CD4-positive, CD25-positive, alpha-beta regulatory T cell (primary cell): Measurements from ENCODE around the gene PPARGC1A. TPM values are rescaled to one million over a fixed set of nuclear protein-coding genes. Genes with fewer than 3 reads are reported as not detected.

Experiments used
- ATAC-seq, 2 donors: fragments of 150-1000 bp; cut with Tn5 transposase; one replicate each; pipeline ENCODE4 v1.10.0; 2021; ENCODE audit warnings: low read depth in 2 of 2, moderate number of reproducible peaks in 2 of 2, moderate library complexity in 1 of 2
- DNase-seq, 3 donors: peaks; one replicate each; pipeline versions ENCODE4 v3.0.0 to v3.0.0-alpha.2; 2012 to 2022; ENCODE audit warnings: mixed read lengths in 1 of 3
- H3K27ac ChIP-seq: one replicate; pipeline ENCODE4 v1.7.0; 2013; ENCODE audit warnings: mild to moderate bottlenecking, low read length; ENCODE audit not compliant: insufficient read depth, poor library complexity, severe bottlenecking
- H3K27me3 ChIP-seq: one replicate; pipeline ENCODE4 v1.7.0; 2013; ENCODE audit warnings: low read length; ENCODE audit not compliant: control insufficient read depth, insufficient read depth
- H3K36me3 ChIP-seq: one replicate; pipeline ENCODE4 v1.7.0; 2013; ENCODE audit warnings: mild to moderate bottlenecking, low read length, moderate library complexity; ENCODE audit not compliant: control insufficient read depth, insufficient read depth
- H3K4me1 ChIP-seq: 2 replicates; pipeline ENCODE4 v1.7.0; 2013; ENCODE audit warnings: mild to moderate bottlenecking, low read length; ENCODE audit not compliant: insufficient read depth, control insufficient read depth, poor library complexity, severe bottlenecking
- H3K4me3 ChIP-seq: one replicate; pipeline ENCODE4 v1.7.0; 2013; ENCODE audit warnings: low read depth, mild to moderate bottlenecking, low read length, moderate library complexity
- H3K9me3 ChIP-seq, 2 experiments: 1 replicate in 1 of 2; 2 replicates in 1 of 2; pipeline ENCODE4 v1.7.0; 2013; ENCODE audit warnings: low read length in 2 of 2, mild to moderate bottlenecking in 1 of 2, moderate library complexity in 1 of 2; ENCODE audit not compliant: control insufficient read depth in 2 of 2
- H3K27ac Mint-ChIP-seq, 3 donors: one replicate each; pipeline ENCODE4 v1.8.0; 2020 to 2022; ENCODE audit warnings: mild to moderate bottlenecking in 3 of 3, mixed read lengths in 3 of 3, moderate library complexity in 2 of 3
- H3K27me3 Mint-ChIP-seq: one replicate; pipeline ENCODE4 v1.8.0; 2022; ENCODE audit warnings: mild to moderate bottlenecking, mixed read lengths
- H3K36me3 Mint-ChIP-seq: one replicate; pipeline ENCODE4 v1.8.0; 2020; ENCODE audit warnings: mixed read lengths
- H3K4me1 Mint-ChIP-seq, 4 donors: one replicate each; pipeline ENCODE4 v1.8.0; 2020 to 2022; ENCODE audit warnings: mixed read lengths in 4 of 4, mild to moderate bottlenecking in 1 of 4
- H3K4me3 Mint-ChIP-seq, 4 donors: one replicate each; pipeline ENCODE4 v1.8.0; 2020 to 2022; ENCODE audit warnings: mild to moderate bottlenecking in 4 of 4, mixed read lengths in 4 of 4, moderate library complexity in 3 of 4
- H3K9me3 Mint-ChIP-seq, 7 donors: one replicate each; pipeline ENCODE4 v1.8.0; 2020 to 2022; ENCODE audit warnings: mixed read lengths in 7 of 7, mild to moderate bottlenecking in 3 of 7, moderate library complexity in 2 of 7
- polyA plus RNA-seq, 4 donors: library from polyadenylated mRNA; unstranded; fragments of 300-500 nt; fragmentation: Illumina TruSeq; gene quantifications; one replicate each; pipeline ENCODE4 v1.2.3, GENCODE V29; 2021
- total RNA-seq: library from RNA; stranded (reverse); gene quantifications from one replicate; pipeline ENCODE4 v1.2.3, GENCODE V29; 2022

Gene PPARGC1A
- total and polyA plus RNA-seq, 5 donors from 2014 or later, result not detected

GRCh38 chr4:23860919-23861318, 28.9 kb downstream of the PPARGC1A start:
- H3K27me3 ChIP-seq, result no peaks in the 10 kb centered on the region
- no peaks in the 10 kb centered on the region for H3K36me3 ChIP-seq
- no peak for DNase-seq
- no peak overlapping the region for H3K4me3 ChIP-seq
- Mint-ChIP-seq H3K9me3 (peaks cover 0 to 4% (median 0%) of the 10 kb centered on the region in 7 donors), H3K4me3 (no peak overlapping the region), H3K27ac (no peak overlapping the region), H3K4me1 (no peaks in the 10 kb centered on the region), H3K27me3 (no peaks in the 10 kb centered on the region), H3K36me3 (no peaks in the 10 kb centered on the region)
- no peaks in the 10 kb centered on the region for H3K9me3 ChIP-seq
- ATAC-seq, result no peak
- H3K4me1 ChIP-seq, result no peaks in the 10 kb centered on the region
- H3K27ac ChIP-seq, result no peak overlapping the region

DNA sequence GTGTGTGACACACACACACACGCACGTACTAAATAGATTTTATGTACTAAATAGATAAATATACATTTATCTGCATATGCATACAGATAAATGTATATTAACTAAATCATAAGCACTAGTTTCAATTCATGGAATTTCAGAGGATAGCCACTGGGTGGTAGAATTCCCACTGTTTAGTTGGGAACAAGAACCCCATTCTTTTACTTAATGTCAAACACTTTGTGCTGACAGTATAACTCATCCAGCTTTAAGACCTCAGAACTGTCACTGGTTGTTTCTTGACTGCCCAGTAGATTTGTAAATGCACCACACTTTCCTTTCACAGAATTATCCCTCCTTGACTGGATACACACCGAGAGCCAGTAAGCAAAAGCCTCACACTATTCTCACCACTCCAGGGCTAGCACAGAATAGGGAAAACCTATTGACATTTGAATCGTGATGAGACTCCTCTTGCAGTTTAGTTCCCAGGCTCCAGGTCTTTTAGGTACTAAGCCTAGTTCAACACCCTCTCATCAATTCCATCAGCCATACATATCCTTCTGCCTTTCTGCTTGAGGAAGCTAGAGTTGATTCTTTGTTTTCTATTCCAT, 32.4 kb downstream of the PPARGC1A start:
- DNase-seq (no peak), ATAC-seq (no peak)
- Mint-ChIP-seq H3K4me1 (no peaks in the 10 kb centered on the region), H3K9me3 (peaks cover 0 to 4% (median 2%) of the 10 kb centered on the region in 7 donors), H3K4me3 (no peak overlapping the region), H3K36me3 (no peaks in the 10 kb centered on the region), H3K27me3 (no peaks in the 10 kb centered on the region), H3K27ac (no peak overlapping the region)
- Histone ChIP-seq H3K27ac (no peak overlapping the region), H3K36me3 (no peaks in the 10 kb centered on the region), H3K27me3 (no peaks in the 10 kb centered on the region), H3K4me1 (no peaks in the 10 kb centered on the region), H3K9me3 (no peaks in the 10 kb centered on the region), H3K4me3 (no peak overlapping the region)

- Mint-ChIP-seq H3K4me3 (no peak overlapping the region), H3K27me3 (no peaks in the 10 kb centered on the region), H3K27ac (no peak overlapping the region), H3K9me3 (peaks cover 0 to 6% (median 2%) of the 10 kb centered on the region in 7 donors), H3K36me3 (no peaks in the 10 kb centered on the region), H3K4me1 (no peaks in the 10 kb centered on the region)
- DNase-seq, result no peak
- H3K27me3 ChIP-seq, result no peaks in the 10 kb centered on the region
- no peak overlapping the region for H3K4me3 ChIP-seq
- no peak for ATAC-seq
- H3K36me3 ChIP-seq, result no peaks in the 10 kb centered on the region
- H3K27ac ChIP-seq, result no peak overlapping the region
- H3K9me3 ChIP-seq, result no peaks in the 10 kb centered on the region
- H3K4me1 ChIP-seq, result no peaks in the 10 kb centered on the region
These were observed 33.2 kb downstream of the PPARGC1A start for GRCh38 chr4:23856630-23857029.

DNA sequence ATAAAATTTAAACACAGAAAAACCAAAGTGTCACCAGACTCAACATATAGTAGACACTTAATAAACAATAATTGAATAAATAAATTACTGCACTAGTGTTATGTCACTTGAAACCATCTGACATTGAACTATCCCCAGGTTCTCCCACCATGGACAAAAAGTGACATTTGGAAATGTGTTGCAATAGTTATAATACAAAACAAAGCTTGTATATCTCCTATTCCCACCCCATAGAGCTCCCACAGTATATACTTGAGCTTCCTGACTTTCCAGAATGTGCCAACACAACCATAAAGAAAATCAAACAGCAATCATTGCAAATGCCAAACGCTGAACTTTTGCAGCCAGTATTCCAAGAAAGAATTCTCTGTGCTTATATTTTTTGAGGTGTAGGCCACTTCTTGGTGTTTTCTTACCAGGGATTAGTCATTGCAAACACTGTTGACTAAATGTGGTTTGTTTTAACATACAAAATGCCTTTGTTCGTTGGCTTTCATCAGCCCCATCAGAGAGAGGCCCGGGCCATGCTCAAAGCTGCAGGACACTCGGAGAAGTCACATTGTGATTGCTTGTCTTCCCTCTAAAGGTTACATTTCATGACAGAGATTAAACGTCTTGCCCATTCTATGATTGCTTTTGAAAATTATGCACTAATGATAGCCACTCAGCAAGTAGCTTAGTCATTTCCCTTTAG, 33.8 kb downstream of the PPARGC1A start:
- Histone ChIP-seq H3K4me1 (no peaks in the 10 kb centered on the region), H3K27ac (no peak overlapping the region), H3K36me3 (no peaks in the 10 kb centered on the region), H3K27me3 (no peaks in the 10 kb centered on the region), H3K4me3 (no peak overlapping the region), H3K9me3 (no peaks in the 10 kb centered on the region)
- H3K27me3 Mint-ChIP-seq, result no peaks in the 10 kb centered on the region
- DNase-seq (no peak), ATAC-seq (no peak)
- H3K9me3 Mint-ChIP-seq, result peaks cover 0 to 6% (median 2%) of the 10 kb centered on the region in 7 donors
- H3K36me3 Mint-ChIP-seq, result no peaks in the 10 kb centered on the region
- no peaks in the 10 kb centered on the region for H3K4me1 Mint-ChIP-seq
- no peak overlapping the region for H3K4me3 Mint-ChIP-seq
- H3K27ac Mint-ChIP-seq, result no peak overlapping the region

- no peak overlapping the region for H3K4me3 Mint-ChIP-seq
- Histone ChIP-seq H3K27ac (no peak overlapping the region), H3K9me3 (no peaks in the 10 kb centered on the region), H3K4me1 (no peaks in the 10 kb centered on the region), H3K27me3 (no peaks in the 10 kb centered on the region), H3K36me3 (no peaks in the 10 kb centered on the region), H3K4me3 (no peak overlapping the region)
- peaks cover 0 to 6% (median 0%) of the 10 kb centered on the region in 7 donors for H3K9me3 Mint-ChIP-seq
- no peak for DNase-seq
- ATAC-seq, result no peak
- H3K36me3 Mint-ChIP-seq, result no peaks in the 10 kb centered on the region
- H3K27ac Mint-ChIP-seq, result no peak overlapping the region
- no peaks in the 10 kb centered on the region for H3K4me1 Mint-ChIP-seq
- H3K27me3 Mint-ChIP-seq, result no peaks in the 10 kb centered on the region
These were observed 35.7 kb downstream of the PPARGC1A start for GRCh38 chr4:23853986-23854660.

- H3K27me3 ChIP-seq, result no peaks in the 10 kb centered on the region
- H3K4me1 ChIP-seq, result no peaks in the 10 kb centered on the region
- H3K36me3 Mint-ChIP-seq, result no peaks in the 10 kb centered on the region
- H3K9me3 Mint-ChIP-seq, result peaks cover 0 to 6% (median 0%) of the 10 kb centered on the region in 7 donors
- ATAC-seq, result no peak
- DNase-seq, result no peak
- H3K9me3 ChIP-seq, result no peaks in the 10 kb centered on the region
- H3K27ac ChIP-seq, result no peak overlapping the region
- no peaks in the 10 kb centered on the region for H3K4me1 Mint-ChIP-seq
- no peak overlapping the region for H3K4me3 ChIP-seq
- H3K36me3 ChIP-seq, result no peaks in the 10 kb centered on the region
- no peak overlapping the region for H3K27ac Mint-ChIP-seq
- no peaks in the 10 kb centered on the region for H3K27me3 Mint-ChIP-seq
- H3K4me3 Mint-ChIP-seq, result no peak overlapping the region
These were observed 38.4 kb downstream of the PPARGC1A start for GRCh38 chr4:23851464-23851863.

DNA sequence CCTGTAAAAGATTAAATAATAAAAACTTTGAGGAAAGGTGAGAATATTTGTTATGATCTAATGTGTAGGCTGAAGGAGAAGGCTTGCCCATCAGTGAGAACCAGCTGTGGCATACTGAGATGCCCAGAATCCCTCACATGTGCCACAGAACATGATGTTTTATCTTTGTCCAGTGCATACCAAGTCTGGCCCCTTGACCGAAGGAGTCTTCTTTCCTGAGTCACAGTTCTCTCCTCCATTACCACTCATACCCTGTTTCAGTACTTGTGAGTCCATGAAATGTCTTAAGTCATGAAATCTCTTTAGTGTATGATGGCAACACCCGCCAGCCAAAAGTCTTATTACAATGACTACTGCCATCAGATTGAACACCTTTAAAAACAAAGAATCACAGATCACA, 42.7 kb downstream of the PPARGC1A start:
- H3K9me3 Mint-ChIP-seq, result peaks cover 0 to 2% (median 0%) of the 10 kb centered on the region in 7 donors
- H3K27me3 Mint-ChIP-seq, result no peaks in the 10 kb centered on the region
- Histone ChIP-seq H3K9me3 (no peaks in the 10 kb centered on the region), H3K4me1 (no peaks in the 10 kb centered on the region), H3K4me3 (no peak overlapping the region), H3K27ac (no peak overlapping the region), H3K36me3 (no peaks in the 10 kb centered on the region), H3K27me3 (no peaks in the 10 kb centered on the region)
- no peaks in the 10 kb centered on the region for H3K4me1 Mint-ChIP-seq
- no peak for DNase-seq
- no peaks in the 10 kb centered on the region for H3K36me3 Mint-ChIP-seq
- ATAC-seq, result no peak
- H3K4me3 Mint-ChIP-seq, result no peak overlapping the region
- no peak overlapping the region for H3K27ac Mint-ChIP-seq
